ENCODE data around the gene PLAU.
"Not testable (repeated sequence)": the region's sequence is repeated elsewhere in the genome, so short reads cannot be mapped to it uniquely, and the experiment has no call there.

PLAU gene

GRCh38 chr10:73897693-73898092 lies 13.2 kb upstream of the PLAU start:
- DNase-seq (ENCODE audit: low spot score), result no peak

GRCh38 chr10:73898730-73899410 lies 12.1 kb upstream of the PLAU start:
- DNase-seq (ENCODE audit: low spot score), result no peak

- no peak for DNase-seq (ENCODE audit: low spot score)
Observed at GRCh38 chr10:73899423-73899822, 11.5 kb upstream of the PLAU start.

- no peak for DNase-seq (ENCODE audit: low spot score)
Observed at GRCh38 chr10:73900064-73900463, 10.9 kb upstream of the PLAU start.

GRCh38 chr10:73901261-73901660 lies 9.7 kb upstream of the PLAU start:
- no peak for DNase-seq (ENCODE audit: low spot score)

DNA sequence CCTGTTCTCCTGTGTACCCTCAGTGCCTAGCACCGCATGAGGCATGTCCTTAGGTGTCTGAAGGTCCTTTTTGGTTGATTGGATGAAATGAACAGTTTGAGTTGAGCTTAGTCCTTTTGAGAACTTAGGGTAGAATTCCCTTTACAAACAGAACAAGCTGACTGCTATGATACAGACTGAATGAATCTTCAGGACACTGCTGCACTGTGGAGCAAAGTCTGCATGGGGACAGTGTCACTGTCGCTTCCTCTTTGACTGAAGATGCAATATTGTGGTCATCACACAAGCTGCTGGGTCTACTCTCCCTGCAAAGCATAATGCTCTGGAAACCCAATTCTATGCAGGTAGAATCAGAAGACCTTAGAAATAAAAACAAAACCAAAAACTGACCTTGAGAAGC lies 8.6 kb upstream of the PLAU start:
- no peak for DNase-seq (ENCODE audit: low spot score)

DNA sequence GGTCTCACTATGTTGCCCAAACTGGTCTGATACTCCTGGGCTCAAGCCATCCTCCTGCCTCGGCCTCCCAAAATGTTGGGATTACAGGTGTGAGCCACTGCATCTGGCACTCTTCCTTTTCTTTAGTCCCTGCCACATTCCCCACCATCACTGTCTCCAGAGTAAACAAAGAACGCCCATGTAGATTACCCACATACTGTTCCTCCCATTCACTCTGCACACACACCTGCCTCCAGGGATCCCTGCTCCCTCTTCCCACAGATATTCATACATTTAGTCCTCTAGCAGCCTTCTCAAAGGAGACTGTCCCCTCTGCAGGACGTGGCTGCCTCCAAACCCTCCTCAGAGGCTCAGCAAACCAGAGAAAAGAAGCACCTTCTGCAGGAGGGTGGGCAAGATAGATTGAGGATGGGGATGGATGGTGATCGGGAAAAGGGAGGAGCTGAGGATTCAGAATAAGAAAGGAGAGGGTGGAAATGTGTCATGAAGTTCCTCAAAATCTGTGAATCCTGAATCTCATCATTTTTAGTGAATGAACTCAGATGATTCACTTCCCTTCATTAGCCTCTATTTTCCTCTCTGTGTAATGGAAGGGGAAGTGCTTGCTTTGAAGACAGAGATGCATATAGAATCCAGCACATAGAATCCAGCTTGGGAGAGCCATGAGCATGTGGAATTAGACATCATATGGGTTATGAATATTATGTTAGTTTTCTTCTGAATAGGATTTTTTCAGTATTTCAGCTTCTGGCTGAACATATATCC lies 5.5 kb upstream of the PLAU start:
- no peak for DNase-seq (ENCODE audit: low spot score)

DNA sequence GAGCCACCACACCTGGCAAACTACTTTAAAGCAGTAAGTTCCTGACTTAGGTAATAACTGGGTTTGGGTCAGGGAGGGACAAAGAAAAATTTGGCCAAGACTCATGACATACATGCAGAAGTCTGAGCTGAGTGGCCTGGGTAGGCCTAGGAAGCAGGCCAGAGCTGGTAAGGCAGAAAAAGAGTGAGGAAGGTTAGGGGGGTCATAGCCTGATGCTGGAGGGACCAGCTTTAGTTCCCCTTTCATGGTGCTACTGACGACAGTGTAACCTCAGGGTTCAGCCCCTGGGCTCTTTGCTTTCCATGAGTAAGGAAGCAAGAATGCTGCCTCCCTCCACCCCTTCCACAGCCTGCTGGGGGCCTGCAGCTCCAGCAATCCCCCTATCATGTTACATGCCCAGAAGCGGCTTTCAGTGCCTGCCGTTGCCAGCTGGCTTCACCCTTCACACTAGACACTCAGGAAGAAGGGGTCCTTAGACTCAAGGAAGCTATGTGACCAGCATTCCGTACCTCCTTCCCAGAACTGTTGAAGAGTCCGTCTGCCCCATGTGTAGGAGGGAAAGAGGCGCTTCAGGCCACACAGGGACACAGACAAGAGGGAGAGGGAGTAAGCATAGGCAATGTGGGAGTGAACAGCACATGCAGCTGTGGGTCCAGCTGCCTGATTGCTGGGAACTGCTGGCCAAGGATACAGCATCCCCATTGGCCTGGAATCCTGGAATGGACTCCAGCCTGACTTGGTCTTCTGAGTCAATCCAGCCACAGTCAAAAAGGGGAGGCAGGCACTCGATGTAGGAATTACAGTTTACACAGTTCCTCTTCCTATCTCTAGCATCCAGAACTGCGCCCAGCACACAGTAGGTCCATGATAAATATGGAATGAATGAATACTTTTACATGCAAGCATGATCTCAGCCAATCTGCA lies 4.1 kb upstream of the PLAU start:
- DNase-seq (ENCODE audit: low spot score), result peak; percentile 44

DNA sequence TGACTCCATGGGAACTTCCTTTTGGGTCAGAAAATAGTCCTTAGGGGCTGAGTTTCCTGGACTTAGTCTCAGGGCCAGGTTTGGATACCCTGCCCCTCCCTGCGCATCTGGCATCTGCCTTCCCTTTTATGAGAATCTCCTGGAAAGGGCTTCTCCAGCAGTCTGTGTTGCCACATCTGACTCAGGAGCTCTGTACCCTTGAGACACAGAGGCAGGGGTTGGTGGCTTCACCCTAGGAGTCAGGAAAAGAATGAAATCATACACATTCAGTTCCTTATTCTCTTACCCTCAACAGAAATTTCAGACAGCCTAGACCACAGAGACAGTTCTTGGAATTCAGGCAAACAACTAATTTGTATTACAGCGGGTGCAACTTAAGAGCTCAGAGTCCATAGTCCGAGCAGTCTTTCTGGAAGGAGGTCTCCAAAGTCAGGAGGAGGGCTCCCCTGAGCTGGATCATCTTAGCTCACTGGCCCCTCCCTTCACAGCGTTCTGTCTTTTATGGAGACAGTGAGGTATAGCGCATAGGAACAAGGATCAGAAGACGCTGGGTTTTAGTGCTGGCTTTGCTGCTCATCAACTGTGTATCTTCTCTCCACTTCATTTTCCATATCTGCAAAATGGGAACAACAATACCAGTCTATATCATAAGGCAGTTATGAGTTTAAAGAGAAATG lies 3.0 kb upstream of the PLAU start:
- DNase-seq (ENCODE audit: low spot score), result no peak

DNA sequence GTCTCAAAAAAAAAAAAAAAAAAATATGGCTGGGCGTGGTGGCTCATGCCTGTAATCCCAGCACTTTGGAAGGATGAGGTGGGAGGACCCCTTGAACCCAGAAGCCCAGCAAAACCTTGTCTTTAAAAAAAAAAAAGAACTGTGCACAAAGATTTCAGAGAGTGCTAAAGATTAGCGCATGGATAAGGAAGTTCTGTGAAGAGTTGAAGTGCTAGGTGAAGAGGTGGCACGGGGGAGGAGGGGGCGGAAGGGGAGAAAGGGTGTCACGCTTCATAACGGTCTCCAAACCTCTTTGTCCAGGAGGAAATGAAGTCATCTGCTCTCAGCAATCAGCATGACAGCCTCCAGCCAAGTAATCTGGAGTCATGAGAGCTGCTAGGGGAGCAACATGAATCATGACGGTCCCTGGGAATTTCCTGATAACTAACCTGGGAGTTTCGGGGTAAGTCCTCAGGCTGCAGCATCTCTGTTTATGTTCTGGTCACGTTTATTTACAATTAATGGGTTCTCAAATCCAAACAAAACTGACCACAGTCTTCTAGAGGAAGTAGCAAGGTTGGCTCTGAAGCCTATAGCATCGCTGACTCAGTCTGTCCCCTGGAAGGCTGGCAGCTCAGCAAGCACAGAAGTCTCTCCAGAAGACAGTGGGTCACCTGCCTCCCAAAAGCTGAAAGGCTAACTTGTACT lies 1.9 kb upstream of the PLAU start:
- DNase-seq (ENCODE audit: low spot score), result no peak

DNA sequence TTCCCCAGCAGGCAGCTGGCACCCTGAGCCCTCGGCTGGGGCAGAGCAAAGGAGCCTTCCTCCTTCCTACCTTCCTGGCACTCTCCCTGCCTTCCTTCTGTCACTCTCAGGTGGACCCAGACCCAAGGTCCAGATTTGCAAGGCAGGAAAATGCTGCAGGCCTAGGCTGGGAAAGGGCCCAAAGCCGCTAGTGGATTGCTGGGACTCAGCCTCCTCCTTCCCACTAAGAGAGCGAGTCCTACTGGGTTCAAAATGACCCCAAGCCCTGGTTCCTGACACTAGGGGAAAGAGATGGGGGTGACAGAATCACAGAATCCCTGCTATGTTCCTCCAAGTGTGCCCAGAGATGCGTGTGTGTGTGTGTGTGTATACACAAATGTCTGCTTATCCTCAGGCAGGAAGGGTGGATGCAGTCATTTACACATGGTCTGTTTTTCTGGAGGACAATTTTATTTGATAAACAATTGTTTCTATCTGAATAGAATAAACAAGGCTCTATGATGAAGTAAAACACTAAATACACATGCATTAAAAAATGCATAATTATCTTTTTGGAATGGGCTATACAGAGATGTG lies 1.3 kb upstream of the PLAU start:
- no peak for DNase-seq (ENCODE audit: low spot score)

DNA sequence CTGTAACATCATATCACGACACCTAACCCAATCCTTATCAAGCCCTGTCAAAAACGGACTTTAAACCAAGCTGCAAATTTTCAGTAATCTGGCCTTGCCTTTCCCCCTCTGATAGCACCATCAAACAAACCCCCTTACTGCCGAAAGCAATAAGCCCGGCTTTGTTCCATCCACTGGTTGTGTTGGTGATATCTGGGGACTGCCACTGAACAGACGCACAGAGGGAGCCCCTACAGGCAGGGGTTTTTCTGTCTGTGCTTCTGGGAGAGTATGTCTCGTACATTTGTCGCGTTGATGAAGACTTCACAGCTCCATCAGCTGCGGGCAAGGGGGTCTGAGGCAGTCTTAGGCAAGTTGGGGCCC lies 550 bp upstream of the PLAU start:
- peak; percentile 32 for DNase-seq (ENCODE audit: low spot score)

DNA sequence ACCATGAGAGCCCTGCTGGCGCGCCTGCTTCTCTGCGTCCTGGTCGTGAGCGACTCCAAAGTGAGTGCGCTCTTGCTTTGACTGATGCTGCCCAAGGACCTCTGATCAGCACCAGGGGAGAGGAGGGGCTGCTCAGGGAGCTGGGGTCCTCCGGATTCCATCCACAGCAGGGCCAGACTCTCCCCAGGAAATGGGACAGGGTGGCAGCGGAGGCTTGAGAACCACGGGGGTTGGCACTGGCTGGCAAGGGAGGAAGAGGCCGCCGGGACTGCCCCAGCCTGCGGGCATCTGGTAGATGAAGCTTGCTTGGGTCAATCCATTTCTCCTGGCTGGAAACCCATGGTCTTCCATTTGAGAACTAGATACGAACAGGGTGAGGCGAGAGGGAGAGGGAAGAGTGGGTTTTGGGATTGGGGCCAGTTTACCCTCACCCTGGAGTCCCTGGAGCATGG lies 647 bp downstream of the PLAU start:
- no peak for DNase-seq (ENCODE audit: low spot score)

DNA sequence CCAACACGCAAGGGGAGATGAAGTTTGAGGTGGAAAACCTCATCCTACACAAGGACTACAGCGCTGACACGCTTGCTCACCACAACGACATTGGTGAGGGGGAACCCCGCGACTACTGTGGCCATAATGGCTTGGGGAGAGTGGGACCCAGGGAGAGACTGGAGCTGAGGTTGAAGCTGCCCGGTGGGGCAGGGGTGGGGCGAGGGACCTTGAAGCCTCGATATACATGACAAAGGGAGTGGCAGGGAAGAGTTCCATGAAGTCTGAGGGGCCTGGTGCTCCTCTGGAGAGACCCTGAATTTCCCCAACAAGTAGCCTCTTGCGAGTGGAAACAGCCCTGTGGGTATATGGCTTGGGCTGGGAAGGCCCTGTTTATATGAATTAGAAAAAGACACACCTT lies 3.1 kb downstream of the PLAU start:
- no peak for DNase-seq (ENCODE audit: low spot score)

DNA sequence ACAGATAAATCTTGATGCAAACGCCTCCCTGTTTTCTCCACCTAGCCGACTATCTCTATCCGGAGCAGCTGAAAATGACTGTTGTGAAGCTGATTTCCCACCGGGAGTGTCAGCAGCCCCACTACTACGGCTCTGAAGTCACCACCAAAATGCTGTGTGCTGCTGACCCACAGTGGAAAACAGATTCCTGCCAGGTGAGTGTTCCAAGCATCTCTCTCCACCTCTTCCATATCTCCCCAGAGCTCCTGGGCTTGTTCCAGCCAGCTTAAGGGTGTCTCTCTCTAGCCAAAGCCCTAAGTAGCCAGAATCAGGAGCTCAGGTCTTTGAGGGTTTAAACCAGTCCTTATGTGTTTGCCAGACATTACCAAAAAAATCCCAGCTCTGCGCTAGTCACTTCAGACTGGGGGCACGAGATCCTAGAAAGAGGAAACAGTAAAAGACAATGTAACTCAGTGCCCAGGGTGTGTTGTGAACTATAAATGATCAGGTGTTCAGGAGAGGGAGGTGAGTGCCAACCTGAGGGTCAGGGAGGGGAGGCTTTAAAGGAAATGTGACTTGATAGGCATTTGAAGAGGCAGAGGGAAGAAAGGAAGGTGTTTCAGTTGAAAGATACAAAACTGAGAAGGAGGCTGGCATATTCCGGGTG lies 4.4 kb downstream of the PLAU start:
- DNase-seq (ENCODE audit: low spot score), result no peak

DNA sequence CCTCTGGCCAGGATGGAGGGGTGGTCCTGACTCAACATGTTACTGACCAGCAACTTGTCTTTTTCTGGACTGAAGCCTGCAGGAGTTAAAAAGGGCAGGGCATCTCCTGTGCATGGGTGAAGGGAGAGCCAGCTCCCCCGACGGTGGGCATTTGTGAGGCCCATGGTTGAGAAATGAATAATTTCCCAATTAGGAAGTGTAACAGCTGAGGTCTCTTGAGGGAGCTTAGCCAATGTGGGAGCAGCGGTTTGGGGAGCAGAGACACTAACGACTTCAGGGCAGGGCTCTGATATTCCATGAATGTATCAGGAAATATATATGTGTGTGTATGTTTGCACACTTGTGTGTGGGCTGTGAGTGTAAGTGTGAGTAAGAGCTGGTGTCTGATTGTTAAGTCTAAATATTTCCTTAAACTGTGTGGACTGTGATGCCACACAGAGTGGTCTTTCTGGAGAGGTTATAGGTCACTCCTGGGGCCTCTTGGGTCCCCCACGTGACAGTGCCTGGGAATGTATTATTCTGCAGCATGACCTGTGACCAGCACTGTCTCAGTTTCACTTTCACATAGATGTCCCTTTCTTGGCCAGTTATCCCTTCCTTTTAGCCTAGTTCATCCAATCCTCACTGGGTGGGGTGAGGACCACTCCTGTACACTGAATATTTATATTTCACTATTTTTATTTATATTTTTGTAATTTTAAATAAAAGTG lies 6.0 kb downstream of the PLAU start:
- DNase-seq (ENCODE audit: low spot score), result no peak

- DNase-seq (ENCODE audit: low spot score), result no peak
Observed at GRCh38 chr10:73917566-73918305, 6.8 kb downstream of the PLAU start.

GRCh38 chr10:73919481-73919880 lies 8.5 kb downstream of the PLAU start:
- DNase-seq (ENCODE audit: low spot score), result not testable (repeated sequence)

- DNase-seq (ENCODE audit: low spot score), result no peak
Observed at GRCh38 chr10:73920089-73920488, 9.2 kb downstream of the PLAU start.

Data from SK-N-DZ (cell line).